Adrenal gland (tissue), 12 donors: ENCODE data around the gene SMIM43. TPM values are rescaled to one million over a fixed set of nuclear protein-coding genes. Genes with fewer than 3 reads are reported as not detected.
"Not testable (repeated sequence)": the region's sequence is repeated elsewhere in the genome, so short reads cannot be mapped to it uniquely, and the experiment has no call there.

Experiments
- DNase-seq, 7 donors: peaks; one replicate each; pipeline ENCODE4 v3.0.0-alpha.2; 2019 to 2020
- H3K27ac ChIP-seq, 5 donors: fragments of 200-600 bp; sonication (generic) in 4 of 5; 1 replicate in 3 of 5; 2 replicates in 2 of 5; pipeline versions ENCODE4 v1.5.1 to v1.8.0; 2016 to 2020; ENCODE audit warnings: mild to moderate bottlenecking in 1 of 5
- H3K27me3 ChIP-seq: fragments of 200-600 bp; 2 replicates; pipeline ENCODE4 v1.8.0; 2021
- H3K36me3 ChIP-seq, 2 donors: fragments of 200-600 bp; replicated peaks in 1 of 2; 1 replicate in 1 of 2; 2 replicates in 1 of 2; pipeline versions ENCODE4 v1.5.1 to v1.8.0; 2018 to 2022
- H3K4me1 ChIP-seq, 2 donors: fragments of 200-600 bp; replicated peaks in 1 of 2; 1 replicate in 1 of 2; 2 replicates in 1 of 2; pipeline versions ENCODE4 v1.5.1 to v1.8.0; 2018 to 2021
- H3K4me3 ChIP-seq, 4 donors: fragments of 200-600 bp; sonication (generic) in 3 of 4; one replicate each; pipeline ENCODE4 v1.5.1; 2016 to 2018
- H3K9me3 ChIP-seq, 3 donors: fragments of 200-600 bp; sonication (generic) in 1 of 3; replicated peaks in 1 of 3; 1 replicate in 2 of 3; 2 replicates in 1 of 3; pipeline versions ENCODE4 v1.5.1 to v1.8.0; 2016 to 2021
- POLR2A ChIP-seq, 2 donors: fragments of 450-650 bp; IDR thresholded peaks; one replicate each; pipeline ENCODE4 v1.6.1; 2017; ENCODE audit warnings: antibody characterized with exemption in 2 of 2, mild to moderate bottlenecking in 2 of 2, moderate library complexity in 1 of 2
- WGBS, 4 donors: extraction: QIAGEN DNeasy Blood & Tissue Kit in 2 of 4; methylation state at CpG; one replicate each; pipeline versions ENCODE4 v1.1.5 to v1.1.7; 2013 to 2017; 5-methylcytosine and 5-hydroxymethylcytosine counted together
- intact Hi-C, 2 donors: fragments of 100-400 bp; cut with DNase I; formaldehyde crosslinking; loops; one replicate each; pipeline versions ENCODE4 v1.14.1 to v1.15.0; 2022 to 2023
- polyA plus RNA-seq, 3 donors: library from polyadenylated mRNA; stranded (reverse); fragments of 200-250 nt in 2 of 3; fragments of 350-450 nt in 1 of 3; fragmentation: Illumina TruSeq in 1 of 3; extraction: RNeasy Lipid Tissue Mini Kit (QIAGEN cat#74804) in 1 of 3; gene quantifications; one replicate each; pipeline ENCODE4 v1.2.3, GENCODE V29; 2013 to 2014
- total RNA-seq, 9 donors: library from RNA; depleted of rRNA in 4 of 9; stranded (reverse); fragments of >200 nt in 4 of 9; fragments of 120-200 nt in 1 of 9; fragmentation: NEBNext Ultra II Directional in 1 of 9; extraction: Animal tissue kit (Norgen Biotek cat#: 25700) in 1 of 9; gene quantifications; one replicate each; pipeline versions ENCODE4 v1.1.0 to v1.2.4, GENCODE V29; 2013 to 2023
- TF ChIP-seq, protein P1 (sequence below), 6 experiments: fragments of 450-650 bp in 4 of 6; fragments of 200-600 bp in 2 of 6; sonication (generic) in 1 of 6; IDR thresholded peaks; 1 replicate in 5 of 6; 2 replicates in 1 of 6; pipeline versions ENCODE4 v1.5.1 to v1.8.0; 2016 to 2021; ENCODE audit warnings: antibody characterized with exemption in 6 of 6, mild to moderate bottlenecking in 2 of 6, moderate library complexity in 1 of 6
- donor health status: healthy with polysubstance abuse.
- donor health status: Bipolar disorder and iron deficiency.
- donor health status: DM: yes; HTN: yes; CAD: no.
- donor health status: DM: no; HTN: no; CAD: no.
- donor health status: DM: no; HTN: no; CAD: no.
- donor health status: DM: yes; HTN: yes; CAD: no.

SMIM43 gene
- total and polyA plus RNA-seq, 12 donors, result 0.14 to 0.20 (median 0.16) TPM; not detected in 9

DNA sequence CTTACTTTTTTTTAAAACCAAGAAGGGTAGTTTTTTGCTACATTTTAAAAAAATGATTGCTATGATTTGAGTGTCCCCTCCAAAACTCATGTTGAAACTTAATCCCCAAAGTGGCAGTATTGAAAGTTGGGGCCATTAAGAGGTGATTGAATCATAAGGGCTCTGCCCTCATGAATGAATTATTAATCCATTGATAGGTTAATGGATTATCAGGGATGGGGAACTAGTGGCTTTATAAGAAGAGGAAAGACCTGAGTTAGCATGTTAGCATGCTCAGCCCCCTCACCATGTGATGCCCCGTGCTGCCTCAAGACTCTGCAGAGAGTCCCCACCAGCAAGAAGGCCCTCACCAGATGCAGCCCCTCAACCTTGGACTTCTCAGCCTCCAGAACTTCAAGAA, 31.0 kb downstream of the SMIM43 start:
- Histone ChIP-seq H3K27me3 (no peaks in the 10 kb centered on the region), H3K4me3 (no peak overlapping the region), H3K36me3 (no peaks in the 10 kb centered on the region), H3K9me3 (no peaks in the 10 kb centered on the region), H3K4me1 (no peaks in the 10 kb centered on the region), H3K27ac (no peak overlapping the region)
- intact Hi-C loops, result no loop called here
- TF ChIP-seq, protein P1, sequence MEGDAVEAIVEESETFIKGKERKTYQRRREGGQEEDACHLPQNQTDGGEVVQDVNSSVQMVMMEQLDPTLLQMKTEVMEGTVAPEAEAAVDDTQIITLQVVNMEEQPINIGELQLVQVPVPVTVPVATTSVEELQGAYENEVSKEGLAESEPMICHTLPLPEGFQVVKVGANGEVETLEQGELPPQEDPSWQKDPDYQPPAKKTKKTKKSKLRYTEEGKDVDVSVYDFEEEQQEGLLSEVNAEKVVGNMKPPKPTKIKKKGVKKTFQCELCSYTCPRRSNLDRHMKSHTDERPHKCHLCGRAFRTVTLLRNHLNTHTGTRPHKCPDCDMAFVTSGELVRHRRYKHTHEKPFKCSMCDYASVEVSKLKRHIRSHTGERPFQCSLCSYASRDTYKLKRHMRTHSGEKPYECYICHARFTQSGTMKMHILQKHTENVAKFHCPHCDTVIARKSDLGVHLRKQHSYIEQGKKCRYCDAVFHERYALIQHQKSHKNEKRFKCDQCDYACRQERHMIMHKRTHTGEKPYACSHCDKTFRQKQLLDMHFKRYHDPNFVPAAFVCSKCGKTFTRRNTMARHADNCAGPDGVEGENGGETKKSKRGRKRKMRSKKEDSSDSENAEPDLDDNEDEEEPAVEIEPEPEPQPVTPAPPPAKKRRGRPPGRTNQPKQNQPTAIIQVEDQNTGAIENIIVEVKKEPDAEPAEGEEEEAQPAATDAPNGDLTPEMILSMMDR (IDR thresholded peaks at IDR 0.05), result no peak
- TF ChIP-seq POLR2A (IDR thresholded peaks at IDR 0.05), result no peak
- WGBS, 4 donors, result 86 to 92% (median 89%) methylated on average over 1 of the region's 1 CpG
- DNase-seq, result no peak

DNA sequence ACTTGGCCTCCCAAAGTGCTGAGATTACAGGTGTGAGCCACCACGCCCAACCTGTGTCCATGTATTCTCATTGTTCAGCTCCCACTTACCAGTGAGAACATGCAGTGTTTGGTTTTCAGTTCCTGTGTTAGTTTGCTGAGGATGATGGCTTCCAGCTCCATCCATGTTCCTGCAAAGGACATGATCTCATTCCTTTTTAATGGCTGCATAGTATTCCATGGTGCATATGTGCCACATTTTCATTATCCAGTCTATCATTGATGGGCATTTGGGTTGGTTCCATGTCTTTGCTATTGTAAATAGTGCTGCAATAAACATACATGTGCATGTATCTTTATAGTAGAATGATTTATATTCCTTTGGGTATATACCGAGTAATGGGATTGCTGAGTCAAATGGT, 35.2 kb downstream of the SMIM43 start:
- not testable (repeated sequence) for H3K4me3 ChIP-seq, H3K27ac ChIP-seq, H3K4me1 ChIP-seq, H3K36me3 ChIP-seq, H3K27me3 ChIP-seq, DNase-seq, H3K9me3 ChIP-seq
- 95 to 99% (median 97%) methylated on average over 2 of the region's 2 CpGs for WGBS, 4 donors
- intact Hi-C loops, result loop anchor here in 1 of 2 donors (5.0 kb wide), 1 partner anchor 42 kb away; no protein-coding TSS in a partner anchor

DNA sequence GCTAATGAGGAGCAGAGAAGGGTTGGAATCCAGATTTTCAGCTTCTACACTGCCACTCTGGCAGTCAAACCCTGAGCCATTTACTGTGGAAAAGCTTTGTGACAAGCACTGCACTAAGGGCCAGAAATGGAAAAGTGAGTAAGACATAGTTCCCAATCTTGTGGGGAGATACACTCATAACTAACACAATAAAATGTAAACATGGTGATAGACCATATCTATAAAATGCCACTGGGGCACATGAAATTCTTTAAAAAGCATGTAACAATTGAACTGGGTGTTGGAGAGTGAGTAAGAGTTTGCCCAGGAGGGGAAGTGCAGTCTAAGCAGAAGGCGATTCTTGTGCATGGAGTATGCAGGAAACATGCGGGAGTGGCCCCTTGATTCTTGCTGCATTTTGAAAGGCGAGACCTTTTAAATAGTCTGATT, 36.2 kb downstream of the SMIM43 start:
- WGBS, 4 donors, result 81 to 91% (median 85%) methylated on average over 3 of the region's 3 CpGs
- intact Hi-C loops, result loop anchor here in 1 of 2 donors (5.0 kb wide), 1 partner anchor 42 kb away; no protein-coding TSS in a partner anchor
- Histone ChIP-seq H3K36me3 (no peaks in the 10 kb centered on the region), H3K4me1 (no peaks in the 10 kb centered on the region), H3K27me3 (no peaks in the 10 kb centered on the region), H3K27ac (no peak overlapping the region), H3K9me3 (no peaks in the 10 kb centered on the region), H3K4me3 (no peak overlapping the region)
- DNase-seq, result no peak
- TF ChIP-seq, protein P1 (IDR thresholded peaks at IDR 0.05), result no peak
- TF ChIP-seq POLR2A (IDR thresholded peaks at IDR 0.05), result no peak

GRCh38 chr4:121728066-121728465, 36.9 kb downstream of the SMIM43 start:
- Histone ChIP-seq H3K4me3 (no peak overlapping the region), H3K27ac (no peak overlapping the region), H3K27me3 (no peaks in the 10 kb centered on the region), H3K36me3 (no peaks in the 10 kb centered on the region), H3K9me3 (no peaks in the 10 kb centered on the region), H3K4me1 (no peaks in the 10 kb centered on the region)
- TF ChIP-seq, protein P1 (IDR thresholded peaks at IDR 0.05), result no peak
- no peak for TF ChIP-seq POLR2A (IDR thresholded peaks at IDR 0.05)
- 67 to 77% (median 73%) methylated on average over 4 of the region's 4 CpGs for WGBS, 4 donors
- no peak for DNase-seq
- intact Hi-C loops, result loop anchor here in 1 of 2 donors (5.0 kb wide), 1 partner anchor 41 kb away; no protein-coding TSS in a partner anchor

GRCh38 chr4:121726642-121727268, 38.2 kb downstream of the SMIM43 start:
- no peaks in the 10 kb centered on the region for H3K27me3 ChIP-seq
- TF ChIP-seq POLR2A (IDR thresholded peaks at IDR 0.05), result no peak
- TF ChIP-seq, protein P1 (IDR thresholded peaks at IDR 0.05), result peak; percentile 69 to 87 (median 81)
- intact Hi-C loops, result loop anchor here in 1 of 2 donors (5.0 kb wide), 1 partner anchor 39 kb away; no protein-coding TSS in a partner anchor
- no peaks in the 10 kb centered on the region for H3K4me1 ChIP-seq
- no peaks in the 10 kb centered on the region for H3K9me3 ChIP-seq
- no peak overlapping the region for H3K27ac ChIP-seq
- WGBS, 4 donors, result 25 to 39% (median 32%) methylated on average over 3 of the region's 3 CpGs
- H3K4me3 ChIP-seq, result no peak overlapping the region
- no peaks in the 10 kb centered on the region for H3K36me3 ChIP-seq
- no peak for DNase-seq
